ENCODE data around the gene LUM.

DNA sequence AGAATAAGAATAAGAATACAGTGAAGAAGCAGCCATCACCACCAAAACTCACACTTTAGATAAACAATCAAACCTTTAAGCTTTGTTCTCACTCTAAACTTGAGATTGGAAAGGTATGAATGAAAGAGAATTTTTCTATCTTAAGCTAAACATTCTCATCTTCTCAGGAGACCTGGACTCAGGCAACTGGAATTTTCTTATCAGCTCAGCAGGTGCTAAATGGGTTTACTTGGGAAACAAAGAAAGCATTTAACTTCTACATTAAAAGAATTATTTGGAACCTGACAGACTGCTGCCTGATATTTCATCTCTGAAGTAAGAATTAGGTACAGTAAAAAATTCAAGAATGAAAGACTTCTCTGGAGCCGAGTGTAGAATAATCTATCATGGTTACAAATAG, 32.8 kb downstream of the LUM start:
- TF ChIP-seq, protein P1, sequence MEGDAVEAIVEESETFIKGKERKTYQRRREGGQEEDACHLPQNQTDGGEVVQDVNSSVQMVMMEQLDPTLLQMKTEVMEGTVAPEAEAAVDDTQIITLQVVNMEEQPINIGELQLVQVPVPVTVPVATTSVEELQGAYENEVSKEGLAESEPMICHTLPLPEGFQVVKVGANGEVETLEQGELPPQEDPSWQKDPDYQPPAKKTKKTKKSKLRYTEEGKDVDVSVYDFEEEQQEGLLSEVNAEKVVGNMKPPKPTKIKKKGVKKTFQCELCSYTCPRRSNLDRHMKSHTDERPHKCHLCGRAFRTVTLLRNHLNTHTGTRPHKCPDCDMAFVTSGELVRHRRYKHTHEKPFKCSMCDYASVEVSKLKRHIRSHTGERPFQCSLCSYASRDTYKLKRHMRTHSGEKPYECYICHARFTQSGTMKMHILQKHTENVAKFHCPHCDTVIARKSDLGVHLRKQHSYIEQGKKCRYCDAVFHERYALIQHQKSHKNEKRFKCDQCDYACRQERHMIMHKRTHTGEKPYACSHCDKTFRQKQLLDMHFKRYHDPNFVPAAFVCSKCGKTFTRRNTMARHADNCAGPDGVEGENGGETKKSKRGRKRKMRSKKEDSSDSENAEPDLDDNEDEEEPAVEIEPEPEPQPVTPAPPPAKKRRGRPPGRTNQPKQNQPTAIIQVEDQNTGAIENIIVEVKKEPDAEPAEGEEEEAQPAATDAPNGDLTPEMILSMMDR (IDR thresholded peaks at IDR 0.05), result no peak
- TF ChIP-seq POLR2A (IDR thresholded peaks at IDR 0.05) (no peak), POLR2AphosphoS5 (IDR thresholded peaks at IDR 0.05; ENCODE audit: insufficient read depth in 1 of 2, low read depth in 1 of 2) (no peak)

All from vagina (tissue), 2 donors.